Prostate gland (tissue), 2 donors: ENCODE measurements around the gene PCDHA6. TPM values are rescaled to one million over a fixed set of nuclear protein-coding genes. Genes with fewer than 3 reads are reported as not detected.

ENCODE experiments used
- total RNA-seq, 2 donors: library from RNA; depleted of rRNA; stranded (reverse); fragments of >200 nt; gene quantifications; one replicate each; pipeline ENCODE4 v1.1.0, GENCODE V29; 2016

PCDHA6 gene
- total RNA-seq, 2 donors from 2014 or later, result 1.9 to 2.2 TPM

Other genes with a start within 250 kb of the PCDHA6 start
- gene CD14, start 194.8 kb upstream of the PCDHA6 start, total RNA-seq, result 10 to 100 TPM; 22.9 to 56.5 TPM
- 100 to 1,000 TPM in 1 of 2 donors, 10 to 100 TPM in 1; 45.6 to 124 TPM for gene TMCO6, start 188.5 kb upstream of the PCDHA6 start, total RNA-seq
- gene NDUFA2, start 180.3 kb upstream of the PCDHA6 start, total RNA-seq, result 100 to 1,000 TPM in 1 of 2 donors, 10 to 100 TPM in 1; 91.2 to 117 TPM
- gene IK, start 180.1 kb upstream of the PCDHA6 start, total RNA-seq, result 100 to 1,000 TPM; 127 to 145 TPM
- 10 to 100 TPM; 23.2 to 26.2 TPM for gene WDR55, start 163.1 kb upstream of the PCDHA6 start, total RNA-seq
- 10 to 100 TPM in 1 of 2 donors, under 1 TPM in 1; 0.36 to 26.2 TPM for gene DND1, start 154.4 kb upstream of the PCDHA6 start, total RNA-seq
- 10 to 100 TPM; 37.3 to 54.3 TPM for gene HARS1, start 136.6 kb upstream of the PCDHA6 start, total RNA-seq
- 10 to 100 TPM; 23.9 to 28.1 TPM for gene HARS2, start 136.5 kb upstream of the PCDHA6 start, total RNA-seq
- 10 to 100 TPM; 26.0 to 36.8 TPM for gene ZMAT2, start 127.5 kb upstream of the PCDHA6 start, total RNA-seq
- gene PCDHA1, start 41.8 kb upstream of the PCDHA6 start, total RNA-seq, result under 1 TPM in 1 of 2 donors, not detected in 1; 0.85 TPM
- gene PCDHA2, start 33.1 kb upstream of the PCDHA6 start, total RNA-seq, result under 1 TPM in 1 of 2 donors, not detected in 1; 0.80 TPM
- gene PCDHA3, start 26.9 kb upstream of the PCDHA6 start, total RNA-seq, result 1 to 10 TPM in 1 of 2 donors, under 1 TPM in 1; 0.09 to 1.0 TPM
- gene PCDHA4, start 20.9 kb upstream of the PCDHA6 start, total RNA-seq, result 1 to 10 TPM; 2.3 to 2.4 TPM
- under 1 TPM in 1 of 2 donors, not detected in 1; 0.14 TPM for gene PCDHA5, start 6.3 kb upstream of the PCDHA6 start, total RNA-seq
- under 1 TPM; 0.23 to 0.46 TPM for gene PCDHA7, start 6.3 kb downstream of the PCDHA6 start, total RNA-seq
- gene PCDHA8, start 13.2 kb downstream of the PCDHA6 start, total RNA-seq, result under 1 TPM; 0.17 to 0.36 TPM
- gene PCDHA9, start 20.4 kb downstream of the PCDHA6 start, total RNA-seq, result under 1 TPM; 0.14 to 0.51 TPM
- 1 to 10 TPM; 1.0 to 2.2 TPM for gene PCDHA10, start 27.9 kb downstream of the PCDHA6 start, total RNA-seq
- gene PCDHA11, start 41.0 kb downstream of the PCDHA6 start, total RNA-seq, result 1 to 10 TPM in 1 of 2 donors, under 1 TPM in 1; 0.85 to 1.5 TPM
- gene PCDHA12, start 47.3 kb downstream of the PCDHA6 start, total RNA-seq, result under 1 TPM; 0.40 to 0.50 TPM
- gene PCDHA13, start 54.2 kb downstream of the PCDHA6 start, total RNA-seq, result 1 to 10 TPM; 1.3 to 1.5 TPM
- 1 to 10 TPM; 1.1 to 3.9 TPM for gene PCDHAC1, start 98.3 kb downstream of the PCDHA6 start, total RNA-seq
- 10 to 100 TPM in 1 of 2 donors, 1 to 10 TPM in 1; 6.8 to 11.6 TPM for gene PCDHAC2, start 138.5 kb downstream of the PCDHA6 start, total RNA-seq
- not detected for gene PCDHB1, start 223.4 kb downstream of the PCDHA6 start, total RNA-seq